GM12801 (cell line): Measurements from ENCODE around the gene TCF4.

Source experiments
- TF ChIP-seq, protein P1 (sequence below): IDR thresholded peaks from one replicate; pipeline ENCODE4 v1.5.1; 2011; ENCODE audit warnings: control low read depth; ENCODE audit not compliant: insufficient read length; ENCODE audit errors: extremely low read depth

TCF4 gene

DNA sequence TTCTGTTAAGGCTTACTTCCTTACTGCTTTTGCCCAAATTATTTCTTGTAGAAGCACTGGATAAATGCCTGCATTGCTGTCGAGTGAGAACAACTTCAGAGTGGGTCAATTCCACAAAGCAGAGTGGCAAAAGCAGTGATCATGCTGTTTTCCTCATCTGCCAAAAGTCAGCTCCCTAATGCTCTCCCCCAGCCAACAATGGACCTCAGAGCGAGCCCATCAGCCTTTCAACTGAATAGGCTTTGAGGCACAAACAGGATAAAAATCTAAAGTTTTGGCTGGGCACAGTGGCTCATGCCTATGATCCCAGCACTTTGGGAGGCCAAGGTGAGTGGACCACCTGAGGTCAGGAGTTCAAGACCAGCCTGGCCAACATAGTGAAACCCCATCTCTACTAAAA, 222.7 kb downstream of the TCF4 start:
- TF ChIP-seq, protein P1, sequence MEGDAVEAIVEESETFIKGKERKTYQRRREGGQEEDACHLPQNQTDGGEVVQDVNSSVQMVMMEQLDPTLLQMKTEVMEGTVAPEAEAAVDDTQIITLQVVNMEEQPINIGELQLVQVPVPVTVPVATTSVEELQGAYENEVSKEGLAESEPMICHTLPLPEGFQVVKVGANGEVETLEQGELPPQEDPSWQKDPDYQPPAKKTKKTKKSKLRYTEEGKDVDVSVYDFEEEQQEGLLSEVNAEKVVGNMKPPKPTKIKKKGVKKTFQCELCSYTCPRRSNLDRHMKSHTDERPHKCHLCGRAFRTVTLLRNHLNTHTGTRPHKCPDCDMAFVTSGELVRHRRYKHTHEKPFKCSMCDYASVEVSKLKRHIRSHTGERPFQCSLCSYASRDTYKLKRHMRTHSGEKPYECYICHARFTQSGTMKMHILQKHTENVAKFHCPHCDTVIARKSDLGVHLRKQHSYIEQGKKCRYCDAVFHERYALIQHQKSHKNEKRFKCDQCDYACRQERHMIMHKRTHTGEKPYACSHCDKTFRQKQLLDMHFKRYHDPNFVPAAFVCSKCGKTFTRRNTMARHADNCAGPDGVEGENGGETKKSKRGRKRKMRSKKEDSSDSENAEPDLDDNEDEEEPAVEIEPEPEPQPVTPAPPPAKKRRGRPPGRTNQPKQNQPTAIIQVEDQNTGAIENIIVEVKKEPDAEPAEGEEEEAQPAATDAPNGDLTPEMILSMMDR, result no peak

DNA sequence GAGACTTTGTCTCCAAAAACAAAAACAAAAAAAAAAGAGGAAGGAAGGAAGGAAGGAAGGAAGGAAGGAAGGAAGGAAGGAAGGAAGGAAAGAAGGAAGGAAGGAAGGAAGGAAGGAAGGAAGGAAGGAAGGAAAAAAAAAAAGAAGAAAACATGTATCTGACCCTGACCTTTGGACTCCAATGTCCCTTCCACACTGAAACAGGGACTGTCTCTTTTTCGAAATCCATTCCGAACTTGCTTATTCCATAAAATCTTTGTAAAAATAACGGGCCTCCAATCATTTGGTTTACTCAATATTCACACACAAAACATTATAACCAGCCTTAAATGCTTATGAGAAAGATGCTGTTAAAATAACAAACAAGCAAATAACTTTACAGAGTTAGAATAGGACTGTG, 225.7 kb downstream of the TCF4 start:
- TF ChIP-seq, protein P1, result no peak

DNA sequence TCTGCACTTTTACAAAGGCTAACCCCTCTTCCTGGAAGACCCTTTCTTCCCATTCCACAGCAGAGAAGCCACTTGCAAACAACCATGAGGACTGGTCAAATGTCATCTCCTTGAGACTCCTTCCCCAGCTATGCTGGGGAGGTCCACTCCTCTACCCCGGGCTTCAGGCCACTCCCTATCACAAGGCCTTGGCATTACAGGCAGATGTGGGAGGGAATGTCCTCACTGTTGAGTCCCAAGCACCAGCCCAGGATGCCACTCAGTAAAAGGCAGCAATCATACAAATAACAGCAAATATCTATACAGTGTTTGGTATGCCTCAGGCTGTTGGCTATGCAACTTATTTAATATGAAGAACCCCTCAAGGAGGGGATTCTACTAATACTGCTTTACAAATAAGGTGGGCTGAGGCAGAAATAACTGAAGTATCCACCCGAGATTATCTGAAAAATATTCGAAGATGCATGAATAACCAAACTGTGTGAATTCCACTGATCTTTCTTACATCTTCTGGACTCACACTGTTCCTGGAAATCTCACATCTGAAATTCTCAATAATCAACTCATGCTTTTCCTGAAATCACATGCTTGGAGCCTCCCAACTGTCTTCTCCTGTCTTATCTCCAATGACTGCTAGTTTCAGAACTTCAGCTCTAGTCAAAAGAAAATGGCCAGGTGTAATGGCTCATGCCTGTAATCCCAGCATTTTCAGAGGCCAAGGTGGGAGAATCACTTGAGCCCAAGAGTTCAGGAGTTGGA, 226.3 kb downstream of the TCF4 start:
- TF ChIP-seq, protein P1, result no peak

DNA sequence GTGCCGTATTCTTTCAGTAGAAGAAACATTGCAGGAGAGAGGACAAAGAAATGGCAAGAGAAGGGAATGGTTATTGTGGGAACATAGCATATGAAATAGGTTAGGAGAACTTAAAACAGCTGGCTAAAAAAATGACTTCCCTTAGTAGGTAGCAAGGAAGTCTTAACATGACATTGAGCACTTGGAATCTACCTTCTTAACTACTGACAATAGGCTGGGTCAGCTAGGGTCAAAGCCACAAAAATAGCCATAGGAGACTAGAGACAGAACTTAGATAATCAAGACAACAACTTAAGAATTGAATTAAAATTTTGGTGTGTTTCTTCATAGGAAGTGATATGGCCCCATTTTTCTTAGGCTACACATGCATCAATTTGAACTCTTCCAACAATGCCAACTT, 227.9 kb downstream of the TCF4 start:
- TF ChIP-seq, protein P1, result no peak

DNA sequence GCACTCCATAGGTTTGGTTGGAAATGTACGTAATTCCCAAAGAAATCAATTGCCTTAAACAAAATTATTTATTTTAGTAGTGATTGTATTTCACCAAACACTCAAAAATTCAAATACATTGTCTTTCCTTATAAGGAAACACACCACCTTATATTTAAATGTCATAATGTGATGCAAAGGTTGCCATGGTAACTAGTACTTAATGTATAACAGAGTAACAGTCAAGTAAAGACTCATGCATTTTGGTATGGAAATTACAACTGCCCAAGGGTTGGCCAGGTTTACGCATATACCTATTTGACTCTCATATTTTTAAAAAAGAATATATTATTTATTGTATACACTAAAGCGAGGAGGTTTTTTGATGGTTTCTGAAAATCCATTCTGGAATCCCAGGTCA, 231.2 kb downstream of the TCF4 start:
- TF ChIP-seq, protein P1, result no peak

DNA sequence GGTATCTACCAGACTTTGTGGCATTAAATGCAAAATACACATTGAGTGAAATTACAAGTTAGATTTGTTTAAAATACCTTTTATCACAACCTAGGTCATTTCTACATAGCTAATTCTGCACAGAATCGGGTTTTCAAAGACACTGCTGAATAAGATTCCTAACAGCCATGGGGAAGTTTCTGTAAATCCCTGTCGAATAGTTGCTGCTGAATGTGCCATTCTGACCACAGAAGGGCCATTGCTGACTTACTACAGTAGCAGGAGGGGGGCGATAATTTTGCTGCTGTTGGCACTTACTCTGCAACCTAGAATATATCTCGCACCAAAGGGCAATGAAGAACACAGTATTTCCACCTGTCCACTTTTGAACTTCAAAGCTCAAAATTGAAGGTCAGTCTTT, 232.8 kb downstream of the TCF4 start:
- TF ChIP-seq, protein P1, result no peak

DNA sequence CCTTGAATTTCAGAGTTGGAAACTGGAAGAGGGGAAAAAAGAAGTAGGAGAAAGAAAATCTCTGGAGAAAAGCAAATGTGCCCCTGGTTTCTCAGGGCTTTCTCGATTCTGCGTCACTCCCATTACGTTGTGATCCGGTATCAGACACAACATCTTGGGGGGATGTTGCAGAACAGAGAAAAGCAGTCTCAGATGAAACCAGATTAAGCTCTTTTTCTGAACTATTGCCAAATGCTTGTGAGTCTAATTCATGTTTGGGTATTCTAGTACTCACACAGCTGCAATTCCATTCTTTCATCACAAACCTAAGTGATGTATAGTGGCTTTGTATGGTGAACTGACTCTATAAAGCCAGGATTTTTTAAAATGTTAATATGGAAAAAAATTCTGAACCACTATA, 233.2 kb downstream of the TCF4 start:
- TF ChIP-seq, protein P1, result no peak
